T-cell (primary cell): ENCODE measurements around the gene LAPTM5. TPM values are rescaled to one million over a fixed set of nuclear protein-coding genes. Genes with fewer than 3 reads are reported as not detected.

Experiments
- ATAC-seq, 4 experiments: fragments of 200-7000 bp in 3 of 4; fragments of 150-1000 bp in 1 of 4; cut with Tn5 transposase; replicated peaks in 1 of 4; 1 replicate in 3 of 4; 2 replicates in 1 of 4; pipeline ENCODE4 v1.10.0; 2021; ENCODE audit warnings: moderate library complexity in 3 of 4, mild to moderate bottlenecking in 2 of 4, moderate number of reproducible peaks in 1 of 4
- CTCF ChIA-PET, 2 donors: fragments of 300-600 bp; sonication (Branson Sonifier 250); formaldehyde crosslinking; loops; one replicate each; lab custom pipeline; 2022; ENCODE audit warnings: antibody characterized with exemption in 2 of 2; lab: Charles Lee
- POLR2A ChIA-PET, 2 donors: fragments of 300-600 bp; sonication (Branson Sonifier 250); formaldehyde crosslinking; loops; one replicate each; lab custom pipeline; 2022; ENCODE audit warnings: antibody characterized with exemption in 2 of 2; lab: Charles Lee
- DNase-seq, 35 experiments: peaks; one replicate each; pipeline versions ENCODE4 v3.0.0 to v3.0.0-alpha.2; 2013 to 2023
- H3K27ac ChIP-seq: one replicate; pipeline ENCODE4 v1.5.1; 2013; ENCODE audit warnings: low read length
- H3K27me3 ChIP-seq, 2 experiments: replicated peaks in 1 of 2; 1 replicate in 1 of 2; 2 replicates in 1 of 2; pipeline versions ENCODE4 v1.6.1 to v1.7.0; 2013; ENCODE audit warnings: low read length in 1 of 2, mixed read lengths in 1 of 2; ENCODE audit not compliant: control insufficient read depth in 2 of 2, insufficient read depth in 2 of 2; ENCODE audit errors: extremely low read depth in 1 of 2
- H3K36me3 ChIP-seq, 2 donors: 1 replicate in 1 of 2; 2 replicates in 1 of 2; pipeline versions ENCODE4 v1.6.1 to v1.7.0; 2013; ENCODE audit warnings: low read length in 1 of 2; ENCODE audit not compliant: control insufficient read depth in 2 of 2, insufficient read depth in 1 of 2; ENCODE audit errors: extremely low read depth in 1 of 2
- H3K4me1 ChIP-seq, 2 experiments: 1 replicate in 1 of 2; 2 replicates in 1 of 2; pipeline versions ENCODE4 v1.6.1 to v1.7.0; 2013; ENCODE audit warnings: low read length in 2 of 2, mixed read lengths in 1 of 2; ENCODE audit not compliant: insufficient read depth in 2 of 2, control insufficient read depth in 1 of 2; ENCODE audit errors: extremely low read depth in 1 of 2
- H3K4me3 ChIP-seq, 2 donors: 1 replicate in 1 of 2; 2 replicates in 1 of 2; pipeline versions ENCODE4 v1.5.1 to v1.7.0; 2013; ENCODE audit warnings: mild to moderate bottlenecking in 2 of 2, low read length in 1 of 2, moderate library complexity in 1 of 2; ENCODE audit not compliant: control insufficient read depth in 1 of 2; ENCODE audit errors: extremely low read depth in 1 of 2
- H3K9me3 ChIP-seq: 2 replicates; pipeline ENCODE4 v1.7.0; 2013
- H3K27ac Mint-ChIP-seq, 2 donors: one replicate each; pipeline ENCODE4 v1.8.0; 2020 to 2021; ENCODE audit warnings: mild to moderate bottlenecking in 2 of 2, mixed read lengths in 2 of 2
- H3K27me3 Mint-ChIP-seq, 2 donors: one replicate each; pipeline ENCODE4 v1.8.0; 2021 to 2022; ENCODE audit warnings: mixed read lengths in 2 of 2
- H3K36me3 Mint-ChIP-seq: one replicate; pipeline ENCODE4 v1.8.0; 2021; ENCODE audit warnings: mixed read lengths
- H3K4me1 Mint-ChIP-seq, 3 donors: one replicate each; pipeline ENCODE4 v1.8.0; 2020 to 2022; ENCODE audit warnings: mixed read lengths in 3 of 3, mild to moderate bottlenecking in 1 of 3
- H3K4me3 Mint-ChIP-seq, 3 donors: one replicate each; pipeline ENCODE4 v1.8.0; 2020 to 2022; ENCODE audit warnings: mild to moderate bottlenecking in 3 of 3, mixed read lengths in 3 of 3, moderate library complexity in 3 of 3
- H3K9me3 Mint-ChIP-seq, 3 donors: one replicate each; pipeline ENCODE4 v1.8.0; 2020 to 2022; ENCODE audit warnings: mixed read lengths in 3 of 3
- WGBS: methylation state at CpG from one replicate; pipeline ENCODE4 v1.1.5; 2013; ENCODE audit warnings: missing lambda C conversion rate; ENCODE audit not compliant: insufficient coverage; 5-methylcytosine and 5-hydroxymethylcytosine counted together
- total RNA-seq, 35 experiments: library from RNA in 6 of 35; stranded (reverse) in 6 of 35; fragments of 120-200 nt in 1 of 35; gene quantifications; one replicate each; pipeline versions ENCODE4 v1.2.1 to v1.2.4 and lab custom pipeline; 2013 to 2026

LAPTM5 gene
- total RNA-seq, 5 donors from 2014 or later (not counting 1 experiment from before 2014, with no cell fraction given), result 529 to 586 (median 559) TPM

DNA sequence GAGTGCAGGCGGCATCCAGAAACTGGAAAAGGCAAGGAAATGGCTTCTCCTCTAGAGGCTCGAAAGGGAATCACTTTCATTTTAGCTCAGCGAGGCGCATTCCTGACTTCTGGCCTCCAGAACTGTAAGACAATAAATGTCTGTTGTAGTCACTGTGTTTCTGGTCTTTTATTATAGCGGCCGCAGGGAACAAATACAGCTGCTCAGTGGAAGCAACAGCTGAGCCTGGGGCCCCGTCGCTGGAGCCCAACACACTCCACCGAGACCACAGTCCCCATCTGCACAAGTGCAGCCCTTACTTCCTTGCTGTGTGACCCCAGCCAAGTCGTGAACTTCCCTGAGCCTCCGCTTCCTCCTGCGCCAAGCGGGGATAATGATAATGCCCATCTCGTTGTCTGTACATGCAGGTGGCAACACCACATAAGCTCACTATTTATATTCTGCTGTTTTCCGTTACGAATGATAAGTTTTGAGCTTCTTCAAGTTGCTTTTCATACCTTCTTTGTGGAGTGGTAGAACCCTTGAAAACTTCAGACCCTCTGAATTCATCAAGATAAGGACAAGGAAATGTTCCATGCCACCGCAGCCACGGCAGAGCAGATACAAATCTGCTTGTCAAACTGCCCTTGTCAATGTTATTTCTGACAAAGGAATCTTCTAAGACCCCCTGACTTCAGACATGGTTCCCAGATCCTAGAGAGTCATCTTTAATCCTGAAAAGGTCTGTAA is 3.2 kb upstream of the LAPTM5 start:
- ATAC-seq, result no peak
- Mint-ChIP-seq H3K36me3 (no peaks in the 10 kb centered on the region), H3K27ac (peak overlapping the region; percentile 96 to 98), H3K27me3 (no peaks in the 10 kb centered on the region), H3K9me3 (no peaks in the 10 kb centered on the region), H3K4me3 (peak overlapping the region; percentile 69 to 98 (median 69)), H3K4me1 (peaks cover 66 to 84% (median 79%) of the 10 kb centered on the region in 3 donors)
- peak in 1 of 35 experiments; percentile 40 for DNase-seq
- Histone ChIP-seq H3K4me3 (peak overlapping the region in 1 of 2 donors; percentile 46), H3K4me1 (peaks cover 53 to 77% of the 10 kb centered on the region in 2 experiments), H3K27ac (peak overlapping the region; percentile 79), H3K36me3 (no peaks in the 10 kb centered on the region), H3K9me3 (no peaks in the 10 kb centered on the region), H3K27me3 (no peaks in the 10 kb centered on the region)
- ChIA-PET POLR2A (interaction anchor here in 1 of 2 donors (0.6 to 0.9 kb wide), 3 partner anchors 12 to 1802 kb away, joined by 3 to 5 read pairs (median 4); no protein-coding TSS in a partner anchor), CTCF (interaction anchor here in 1 of 2 donors (0.7 to 4.1 kb wide), 8 partner anchors 11 to 37 kb away, joined by 3 to 44 read pairs (median 4); partner anchors contain the start of gene MATN1)
- 57% methylated on average over 14 of the region's 18 CpGs for WGBS

- peak overlapping the region; percentile 96 to 98 for H3K27ac Mint-ChIP-seq
- Histone ChIP-seq H3K4me1 (peaks cover 56 to 78% of the 10 kb centered on the region in 2 experiments), H3K4me3 (peak overlapping the region; percentile 6 to 46), H3K9me3 (no peaks in the 10 kb centered on the region), H3K27me3 (no peaks in the 10 kb centered on the region), H3K36me3 (no peaks in the 10 kb centered on the region), H3K27ac (peak overlapping the region; percentile 79)
- peak overlapping the region; percentile 69 to 98 (median 69) for H3K4me3 Mint-ChIP-seq
- H3K4me1 Mint-ChIP-seq, result peaks cover 69 to 86% (median 80%) of the 10 kb centered on the region in 3 donors
- no peaks in the 10 kb centered on the region for H3K9me3 Mint-ChIP-seq
- peaks cover 8% of the 10 kb centered on the region for H3K36me3 Mint-ChIP-seq
- 22% methylated on average over 8 of the region's 13 CpGs for WGBS
- peak; percentile 57 to 84 (median 70) for DNase-seq
- ChIA-PET POLR2A (interaction anchor here in 1 of 2 donors (0.6 to 0.7 kb wide), 2 partner anchors 16 to 41 kb away, joined by 3 to 4 read pairs; no protein-coding TSS in a partner anchor), CTCF (interaction anchor here in 1 of 2 donors (0.9 to 4.1 kb wide), 6 partner anchors 10 to 41 kb away, joined by 3 to 44 read pairs (median 11); no protein-coding TSS in a partner anchor)
- ATAC-seq, result peak; percentile 20 to 50 (median 24)
- H3K27me3 Mint-ChIP-seq, result no peaks in the 10 kb centered on the region
Observed at GRCh38 chr1:30759718-30760281, 2.2 kb upstream of the LAPTM5 start.

- ATAC-seq (no peak), DNase-seq (peak in 1 of 35 experiments; percentile 40)
- Mint-ChIP-seq H3K4me1 (peaks cover 75 to 92% (median 86%) of the 10 kb centered on the region in 3 donors), H3K9me3 (no peaks in the 10 kb centered on the region), H3K27me3 (no peaks in the 10 kb centered on the region), H3K36me3 (peaks cover 8% of the 10 kb centered on the region), H3K27ac (peak overlapping the region; percentile 96 to 98), H3K4me3 (peak overlapping the region; percentile 69 to 100 (median 98))
- Histone ChIP-seq H3K4me3 (no peak overlapping the region), H3K36me3 (no peaks in the 10 kb centered on the region), H3K9me3 (no peaks in the 10 kb centered on the region), H3K27me3 (no peaks in the 10 kb centered on the region), H3K4me1 (peaks cover 57 to 84% of the 10 kb centered on the region in 2 experiments), H3K27ac (peak overlapping the region; percentile 79)
- POLR2A ChIA-PET, result interaction anchor here (0.9 to 1.9 kb wide), 3 partner anchors 9 to 40 kb away, joined by 3 to 6 read pairs (median 3); no protein-coding TSS in a partner anchor
- CTCF ChIA-PET, result interaction anchor here in 1 of 2 donors (1.6 to 4.1 kb wide), 4 partner anchors 9 to 40 kb away, joined by 3 to 44 read pairs (median 18); no protein-coding TSS in a partner anchor
Observed at GRCh38 chr1:30758785-30759380, 1.3 kb upstream of the LAPTM5 start.

DNA sequence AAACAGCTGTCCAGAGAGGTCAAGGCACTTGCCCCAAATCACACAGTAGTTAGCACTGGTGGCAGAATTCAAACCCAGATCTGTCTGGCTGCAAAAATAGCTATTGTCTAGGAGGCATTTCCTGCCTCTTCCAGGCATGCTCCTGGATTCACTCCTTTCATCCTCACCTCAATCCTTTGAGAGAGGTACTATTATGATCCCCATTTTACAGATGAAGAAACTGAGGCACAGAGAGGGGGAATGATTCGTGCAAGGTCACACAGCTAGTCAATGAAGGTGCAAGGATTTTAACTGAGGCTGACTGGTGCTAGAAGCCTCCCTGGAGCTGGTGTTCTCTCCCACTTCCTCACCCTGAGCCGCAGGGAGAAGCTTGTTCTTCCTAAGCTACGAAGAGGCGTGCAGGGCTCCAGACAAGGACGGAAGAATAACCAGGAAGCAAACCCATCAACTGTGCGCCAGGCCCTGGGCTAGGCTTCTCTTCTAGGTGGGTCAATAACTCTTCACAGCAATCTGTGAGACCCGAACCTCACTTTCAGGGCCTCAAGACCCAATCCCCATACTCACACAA is 631 bp upstream of the LAPTM5 start:
- DNase-seq (no peak), ATAC-seq (no peak)
- Histone ChIP-seq H3K36me3 (no peaks in the 10 kb centered on the region), H3K4me1 (peaks cover 63 to 84% of the 10 kb centered on the region in 2 experiments), H3K27me3 (no peaks in the 10 kb centered on the region), H3K4me3 (peak overlapping the region; percentile 72 to 94), H3K27ac (peak overlapping the region; percentile 79), H3K9me3 (no peaks in the 10 kb centered on the region)
- H3K4me3 Mint-ChIP-seq, result peak overlapping the region; percentile 98 to 100 (median 99)
- H3K36me3 Mint-ChIP-seq, result peaks cover 14% of the 10 kb centered on the region
- CTCF ChIA-PET, result interaction anchor here in 1 of 2 donors (1.0 to 4.1 kb wide), 4 partner anchors 14 to 40 kb away, joined by 3 to 44 read pairs (median 14); no protein-coding TSS in a partner anchor
- POLR2A ChIA-PET, result interaction anchor here (0.9 to 2.3 kb wide), 4 partner anchors 10 to 40 kb away, joined by 3 to 27 read pairs (median 4); no protein-coding TSS in a partner anchor
- peaks cover 78 to 94% (median 88%) of the 10 kb centered on the region in 3 donors for H3K4me1 Mint-ChIP-seq
- no peaks in the 10 kb centered on the region for H3K27me3 Mint-ChIP-seq
- H3K9me3 Mint-ChIP-seq, result no peaks in the 10 kb centered on the region
- WGBS, result 80% methylated on average over 3 of the region's 7 CpGs
- H3K27ac Mint-ChIP-seq, result peak overlapping the region; percentile 96 to 98

- peak overlapping the region; percentile 98 to 100 (median 99) for H3K4me3 Mint-ChIP-seq
- H3K36me3 Mint-ChIP-seq, result peaks cover 24% of the 10 kb centered on the region
- Histone ChIP-seq H3K27me3 (no peaks in the 10 kb centered on the region), H3K9me3 (no peaks in the 10 kb centered on the region), H3K4me1 (peaks cover 65 to 86% of the 10 kb centered on the region in 2 experiments), H3K27ac (peak overlapping the region; percentile 79), H3K4me3 (peak overlapping the region; percentile 72 to 94), H3K36me3 (peaks cover 0 to 9% of the 10 kb centered on the region in 2 donors)
- ATAC-seq (peak; percentile 65 to 71 (median 68)), DNase-seq (peak; percentile 43 to 83 (median 70))
- CTCF ChIA-PET, result interaction anchor here (0.6 to 3.5 kb wide), 5 partner anchors 13 to 38 kb away, joined by 3 to 25 read pairs (median 6); no protein-coding TSS in a partner anchor
- POLR2A ChIA-PET, result interaction anchor here (1.9 to 3.4 kb wide), 4 partner anchors 11 to 38 kb away, joined by 5 to 27 read pairs (median 13); no protein-coding TSS in a partner anchor
- H3K27ac Mint-ChIP-seq, result peak overlapping the region; percentile 96 to 98
- no peaks in the 10 kb centered on the region for H3K27me3 Mint-ChIP-seq
- 0% methylated on average over 14 of the region's 17 CpGs for WGBS
- H3K9me3 Mint-ChIP-seq, result no peaks in the 10 kb centered on the region
- H3K4me1 Mint-ChIP-seq, result peaks cover 77 to 94% (median 87%) of the 10 kb centered on the region in 3 donors
Observed at GRCh38 chr1:30756545-30757351, 826 bp downstream of the LAPTM5 start.
